NOMO-1 (cell line): ENCODE data around the gene TTC16.
A peak's percentile ranks its signal among the peaks of the same experiment; 100 is the strongest.

Experiments
- DNase-seq, 2 experiments: peaks; one replicate each; lab custom pipeline; 2025; ENCODE audit not compliant: unreplicated experiment in 2 of 2; lab: John Stamatoyannopoulos, UW

TTC16 gene

DNA sequence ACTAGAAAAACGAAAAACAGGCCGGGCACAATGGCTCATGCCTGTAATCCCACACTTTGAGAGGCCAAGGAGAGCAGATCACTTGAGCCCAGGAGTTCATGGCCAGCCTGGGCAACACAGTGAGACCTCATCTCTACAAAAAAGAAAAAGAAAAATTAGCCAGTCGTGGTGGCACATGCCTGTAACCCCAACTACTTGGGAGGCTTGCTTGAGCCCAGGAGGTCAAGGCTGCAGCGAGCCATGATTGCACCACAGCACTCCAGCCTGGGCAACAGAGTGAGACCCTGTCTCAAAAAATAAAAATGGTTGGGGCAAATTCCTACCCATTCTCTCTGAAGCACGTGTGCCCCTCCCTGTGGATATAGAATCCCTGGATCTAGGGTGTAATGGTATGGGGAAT is 17.5 kb upstream of the TTC16 start:
- no peak for DNase-seq

- DNase-seq, result peak; percentile 78 to 83
Measured at GRCh38 chr9:127698985-127699670, 16.8 kb upstream of the TTC16 start.

GRCh38 chr9:127700140-127700539 is 15.7 kb upstream of the TTC16 start:
- DNase-seq, result no peak

DNA sequence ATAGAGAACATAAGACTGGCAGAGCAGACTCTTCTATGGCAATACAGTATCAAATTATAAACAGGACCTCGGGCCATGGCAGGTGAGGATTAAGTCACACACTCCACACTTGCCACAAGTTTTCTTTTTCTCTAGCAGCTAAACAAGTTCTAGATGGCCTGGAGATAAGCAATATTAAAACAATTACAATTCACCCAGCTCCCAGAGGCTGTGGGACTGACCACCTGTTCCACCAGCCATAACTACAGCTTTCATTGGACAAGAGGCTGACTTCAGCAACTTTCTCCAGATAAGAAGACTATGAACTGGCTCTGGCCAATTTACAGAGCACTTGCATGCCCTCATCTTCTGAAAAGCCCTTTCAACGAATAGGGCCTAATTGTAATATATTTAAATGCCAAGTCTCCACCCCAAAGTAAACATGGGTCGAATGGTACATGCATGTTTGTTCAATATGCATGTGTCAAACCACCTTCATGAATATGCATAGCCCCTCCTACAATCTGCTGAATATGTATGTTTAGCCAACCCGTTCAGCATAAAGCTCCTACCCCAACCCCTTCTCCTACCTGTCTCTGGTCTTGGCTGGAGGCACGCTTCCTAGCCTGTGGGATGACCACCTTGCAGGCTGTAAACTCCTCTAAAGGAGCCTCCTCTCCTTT is 15.2 kb upstream of the TTC16 start:
- no peak for DNase-seq

GRCh38 chr9:127703289-127703946 is 12.5 kb upstream of the TTC16 start:
- no peak for DNase-seq

DNA sequence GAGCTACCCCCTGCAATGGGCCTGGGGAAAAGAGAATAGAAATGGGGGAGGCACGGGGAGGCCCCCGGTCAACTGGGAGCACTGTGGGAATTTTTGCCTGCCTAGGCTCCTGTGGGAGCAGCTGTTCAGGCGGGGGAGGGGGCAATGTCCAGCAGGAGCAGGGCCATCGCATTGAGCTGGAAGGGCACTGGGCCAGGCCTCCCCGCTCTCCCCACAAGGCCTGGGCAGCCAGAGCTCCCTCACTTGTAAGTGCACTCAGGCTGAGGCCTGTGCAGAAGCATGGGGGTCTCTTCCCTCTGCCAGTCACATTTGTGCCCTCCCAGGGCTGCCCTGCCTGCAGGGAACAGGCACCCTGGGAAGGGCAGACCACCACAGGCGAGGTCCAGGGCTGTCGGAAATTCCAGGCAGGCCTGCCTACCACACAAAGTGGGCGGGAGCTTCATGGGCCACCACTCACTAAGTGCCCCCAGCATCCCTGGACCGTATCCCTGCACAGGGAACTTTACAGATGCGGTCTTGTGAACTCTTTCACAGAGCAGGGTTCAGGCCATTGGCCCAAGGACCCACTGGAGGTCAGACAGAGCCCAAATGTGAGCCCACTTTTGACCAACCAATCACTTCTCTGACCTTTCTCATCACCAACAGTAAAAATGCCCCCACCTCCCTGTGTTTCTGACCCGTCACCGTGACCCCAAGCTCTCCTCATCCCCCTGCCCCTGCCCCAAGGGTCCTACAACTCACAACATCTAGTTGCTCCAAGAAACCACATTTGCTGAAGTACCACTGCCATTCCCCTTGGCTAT is 10.1 kb upstream of the TTC16 start:
- no peak for DNase-seq

GRCh38 chr9:127706836-127707241 is 9.0 kb upstream of the TTC16 start, which contains the start of gene CFAP157:
TSS of gene CFAP157 (plus strand) at chr9:127706988. CDS start at chr9:127707032, 44 bp downstream.
- no peak for DNase-seq

DNA sequence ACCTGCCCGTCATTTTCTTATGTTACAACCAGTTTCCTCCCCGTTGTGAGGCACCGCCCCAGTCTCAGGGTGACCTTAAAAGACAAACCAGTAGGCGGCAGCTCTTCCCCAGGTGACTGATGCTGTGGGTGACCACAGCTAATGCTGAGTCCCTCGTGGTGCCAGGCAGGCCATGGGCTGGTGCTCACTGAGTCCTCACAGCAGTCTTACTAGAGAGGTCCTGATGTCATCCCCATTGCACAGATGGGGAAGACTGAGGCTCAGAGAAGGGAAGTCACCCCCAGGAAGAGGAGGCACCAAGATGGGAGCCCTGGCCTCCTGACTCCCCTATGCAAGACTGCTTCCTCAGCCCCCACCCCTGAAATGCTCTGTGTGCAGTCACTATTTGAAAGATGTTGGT is 8.1 kb upstream of the TTC16 start:
- no peak for DNase-seq

- DNase-seq, result no peak
Measured at GRCh38 chr9:127708952-127709587, 6.8 kb upstream of the TTC16 start.

DNA sequence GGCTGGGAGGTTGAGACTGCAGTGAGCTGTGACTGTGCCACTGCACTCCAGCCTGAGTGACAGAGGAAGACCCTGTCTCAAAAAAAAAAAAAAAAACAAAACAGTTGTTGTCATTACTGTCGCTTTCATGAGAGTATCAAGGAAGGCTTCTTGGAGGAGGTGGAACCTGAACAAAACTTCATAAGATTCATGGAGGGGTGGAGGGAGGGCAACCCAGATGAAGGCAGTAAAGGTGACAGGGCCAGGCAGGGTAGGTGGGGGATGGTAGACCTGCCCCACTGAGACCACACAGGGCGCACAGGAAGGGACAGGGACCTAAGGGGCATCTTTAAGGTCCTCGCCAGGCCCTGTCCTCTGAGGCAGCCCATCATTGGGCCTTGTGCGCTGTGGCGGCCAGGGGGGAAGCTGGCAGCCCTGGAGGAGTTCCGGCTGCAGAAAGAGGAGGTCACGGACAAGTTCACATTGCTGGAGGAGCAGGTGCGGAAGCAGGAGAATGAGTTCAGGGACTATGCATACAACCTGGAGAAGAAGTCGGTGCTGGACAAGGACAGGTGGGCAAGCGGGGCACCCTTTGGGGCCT is 5.6 kb upstream of the TTC16 start:
- no peak for DNase-seq

DNA sequence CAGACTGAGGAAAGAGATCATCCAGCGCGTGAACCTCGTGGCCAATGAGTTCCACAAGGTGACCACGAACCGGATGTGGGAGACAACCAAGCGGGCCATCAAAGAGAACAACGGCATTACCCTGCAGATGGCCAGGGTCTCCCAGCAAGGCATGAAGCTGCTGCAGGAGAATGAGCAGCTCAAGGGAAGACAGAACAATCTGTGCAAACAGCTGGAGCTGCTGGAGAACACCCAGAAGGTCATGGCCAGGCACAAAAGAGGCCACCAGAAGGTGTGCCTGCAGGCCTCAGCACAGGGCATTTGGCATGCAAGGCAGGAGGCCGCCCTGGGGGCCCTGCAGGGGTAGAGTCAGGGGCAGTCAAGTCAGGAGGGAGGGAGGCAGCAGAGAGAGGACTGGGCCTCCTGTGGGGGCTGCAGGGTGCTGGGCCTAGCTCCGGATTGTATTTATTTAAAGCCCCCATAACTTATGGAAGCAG is 4.6 kb upstream of the TTC16 start:
- peak; percentile 14 to 38 for DNase-seq

DNA sequence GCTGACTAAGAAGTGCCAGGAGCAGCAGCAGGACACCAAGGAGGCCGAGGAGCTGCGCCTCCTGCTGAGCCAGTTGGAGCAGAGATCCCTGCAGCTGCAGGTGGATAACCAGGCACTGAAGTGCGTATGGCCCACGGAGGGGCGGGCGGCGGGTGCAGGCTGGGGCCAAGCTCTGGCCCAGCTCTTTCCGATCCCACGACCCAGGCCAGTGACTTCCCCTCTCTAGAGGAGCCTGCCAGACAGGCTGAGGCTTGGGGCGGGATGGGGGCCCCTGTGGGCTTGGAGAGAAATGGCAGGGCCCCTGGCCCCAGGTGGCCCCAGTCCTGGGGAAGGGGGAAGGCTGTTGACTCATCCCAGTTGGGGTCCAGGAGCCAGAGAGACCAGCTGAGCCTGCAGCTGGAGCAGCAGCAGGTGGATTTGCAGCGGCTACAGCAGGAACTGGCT is 4.0 kb upstream of the TTC16 start:
- no peak for DNase-seq

- no peak for DNase-seq
Measured at GRCh38 chr9:127712371-127712770, 3.5 kb upstream of the TTC16 start.

GRCh38 chr9:127712867-127713266 is 3.0 kb upstream of the TTC16 start:
- DNase-seq, result no peak

- no peak for DNase-seq
Measured at GRCh38 chr9:127714020-127714750, 1.7 kb upstream of the TTC16 start.

DNA sequence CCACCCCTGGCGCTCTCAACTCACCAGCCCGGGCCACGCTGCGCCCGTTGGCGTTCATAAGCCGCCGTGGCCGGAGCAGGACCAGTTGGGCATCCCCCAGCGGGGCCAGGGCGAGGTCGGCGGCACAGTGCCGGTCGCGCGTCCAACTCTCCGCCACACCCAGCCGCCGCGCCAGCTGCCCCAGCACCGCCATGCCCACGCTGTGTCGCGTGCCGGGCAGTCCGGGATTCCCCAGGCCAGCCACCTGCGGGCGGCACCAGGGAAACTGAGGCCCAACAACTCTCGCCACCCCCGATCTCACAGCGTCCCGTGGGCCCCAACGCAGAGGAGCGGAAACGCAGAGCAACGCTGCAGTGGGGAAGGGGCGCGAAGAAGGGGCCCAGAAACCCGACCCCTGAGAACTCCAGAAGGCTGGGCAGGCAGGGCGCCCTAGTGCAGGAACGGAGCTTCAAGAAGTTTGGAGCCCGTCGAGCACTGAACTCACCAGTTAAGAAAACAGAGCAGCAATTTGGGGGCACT is 869 bp upstream of the TTC16 start:
- DNase-seq, result peak in 1 of 2 experiments; percentile 52

- no peak for DNase-seq
Measured at GRCh38 chr9:127716412-127716811, 533 bp downstream of the TTC16 start.

DNA sequence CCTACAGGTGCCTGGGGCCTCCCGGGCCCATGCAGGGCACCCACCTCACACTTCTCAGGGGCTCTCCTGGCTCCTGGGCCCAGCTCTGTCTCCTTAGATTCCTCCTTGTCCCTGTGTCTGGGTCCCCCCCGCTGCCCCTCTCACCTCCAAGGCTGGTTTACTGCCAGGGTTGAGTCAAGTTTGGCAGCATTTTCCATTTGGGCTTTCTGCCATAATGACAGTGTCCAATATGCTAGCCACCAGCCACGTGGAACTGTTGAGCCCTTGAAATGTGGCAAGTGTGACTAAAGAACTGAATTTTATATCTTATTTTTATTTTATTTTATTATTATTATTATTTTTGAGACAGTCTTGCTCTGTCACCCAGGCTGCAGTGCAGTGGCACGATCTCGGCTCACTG is 1.9 kb downstream of the TTC16 start:
- DNase-seq, result no peak
